Activated B cell treated with CpG ODN at 0.5 μM for 24 hours (primary cell): ENCODE measurements around the gene CHST14. TPM values are rescaled to one million over a fixed set of nuclear protein-coding genes. Genes with fewer than 3 reads are reported as not detected.

Experiments
- ATAC-seq: fragments of 200-7000 bp; cut with Tn5 transposase; one replicate; pipeline ENCODE4 v1.10.0; 2021; ENCODE audit warnings: low read depth, mild to moderate bottlenecking, moderate library complexity
- CTCF ChIA-PET: fragments of 350-600 bp; sonication (Branson Sonifier 250); formaldehyde crosslinking; loops from one replicate; lab custom pipeline; 2021; ENCODE audit warnings: antibody characterized with exemption; lab: Charles Lee
- POLR2A ChIA-PET: fragments of 350-600 bp; sonication (Branson Sonifier 250); formaldehyde crosslinking; loops from one replicate; lab custom pipeline; 2021; ENCODE audit warnings: antibody characterized with exemption; lab: Charles Lee
- DNase-seq: peaks from one replicate; pipeline ENCODE4 v3.0.0; 2022
- H3K27ac Mint-ChIP-seq: one replicate; pipeline ENCODE4 v1.8.0; 2020; ENCODE audit warnings: mixed read lengths
- H3K27me3 Mint-ChIP-seq: one replicate; pipeline ENCODE4 v1.8.0; 2021; ENCODE audit warnings: mixed read lengths
- H3K36me3 Mint-ChIP-seq: one replicate; pipeline ENCODE4 v1.8.0; 2021; ENCODE audit warnings: low read depth, mixed read lengths
- H3K4me1 Mint-ChIP-seq: one replicate; pipeline ENCODE4 v1.8.0; 2021; ENCODE audit warnings: mixed read lengths
- H3K4me3 Mint-ChIP-seq: one replicate; pipeline ENCODE4 v1.8.0; 2020; ENCODE audit warnings: mild to moderate bottlenecking, mixed read lengths
- H3K9me3 Mint-ChIP-seq: one replicate; pipeline ENCODE4 v1.8.0; 2020; ENCODE audit warnings: mixed read lengths
- CTCF ChIP-seq: fragments of 200-600 bp; IDR thresholded peaks from one replicate; pipeline ENCODE4 v1.8.0; 2022; ENCODE audit warnings: antibody characterized with exemption, mild to moderate bottlenecking
- intact Hi-C: fragments of 100-400 bp; cut with micrococcal nuclease; formaldehyde crosslinking; loops from one replicate; pipeline ENCODE4 v1.15.1; 2024
- total RNA-seq: library from RNA; stranded (reverse); gene quantifications from 2 replicates; pipeline ENCODE4 v1.2.3, GENCODE V29; 2022

The CHST14 gene
- total RNA-seq, 1 donor from 2014 or later: 10.2 TPM

- peak overlapping the region; percentile 59 for H3K4me3 Mint-ChIP-seq
- intact Hi-C loops: loop anchor here (10.0 kb wide), 1 partner anchor 651 kb away; the partner anchor contains the start of gene FSIP1
- POLR2A ChIA-PET: interaction anchor here (0.5 kb wide), 1 partner anchor 73 kb away, joined by 8 read pairs; no protein-coding TSS in a partner anchor
- peaks cover 27% of the 10 kb centered on the region for H3K27me3 Mint-ChIP-seq
- CTCF ChIA-PET: interaction anchor here (0.9 to 1.0 kb wide), 2 partner anchors 14 to 92 kb away, joined by 3 read pairs; no protein-coding TSS in a partner anchor
- peaks cover 2% of the 10 kb centered on the region for H3K36me3 Mint-ChIP-seq
- TF ChIP-seq CTCF: no peak
- H3K4me1 Mint-ChIP-seq: peaks cover 39% of the 10 kb centered on the region
- no peaks in the 10 kb centered on the region for H3K9me3 Mint-ChIP-seq
- no peak for DNase-seq
- no peak overlapping the region for H3K27ac Mint-ChIP-seq
- ATAC-seq: no peak
Observed at GRCh38 chr15:40435710-40436089, 35.1 kb upstream of the CHST14 start.

- no peak for TF ChIP-seq CTCF
- ChIA-PET POLR2A (interaction anchor here (0.5 kb wide), 1 partner anchor 73 kb away, joined by 8 read pairs; no protein-coding TSS in a partner anchor), CTCF (interaction anchor here (1.0 kb wide), 1 partner anchor 14 kb away, joined by 3 read pairs; no protein-coding TSS in a partner anchor)
- Mint-ChIP-seq H3K36me3 (peaks cover 2% of the 10 kb centered on the region), H3K4me3 (peak overlapping the region; percentile 60), H3K9me3 (no peaks in the 10 kb centered on the region), H3K27me3 (peaks cover 27% of the 10 kb centered on the region), H3K27ac (no peak overlapping the region), H3K4me1 (peaks cover 39% of the 10 kb centered on the region)
- DNase-seq: peak; percentile 34
- intact Hi-C loops: loop anchor here (10.0 kb wide), 1 partner anchor 652 kb away; the partner anchor contains the start of gene FSIP1
- no peak for ATAC-seq
Observed at GRCh38 chr15:40436116-40436891, 34.5 kb upstream of the CHST14 start.

DNA sequence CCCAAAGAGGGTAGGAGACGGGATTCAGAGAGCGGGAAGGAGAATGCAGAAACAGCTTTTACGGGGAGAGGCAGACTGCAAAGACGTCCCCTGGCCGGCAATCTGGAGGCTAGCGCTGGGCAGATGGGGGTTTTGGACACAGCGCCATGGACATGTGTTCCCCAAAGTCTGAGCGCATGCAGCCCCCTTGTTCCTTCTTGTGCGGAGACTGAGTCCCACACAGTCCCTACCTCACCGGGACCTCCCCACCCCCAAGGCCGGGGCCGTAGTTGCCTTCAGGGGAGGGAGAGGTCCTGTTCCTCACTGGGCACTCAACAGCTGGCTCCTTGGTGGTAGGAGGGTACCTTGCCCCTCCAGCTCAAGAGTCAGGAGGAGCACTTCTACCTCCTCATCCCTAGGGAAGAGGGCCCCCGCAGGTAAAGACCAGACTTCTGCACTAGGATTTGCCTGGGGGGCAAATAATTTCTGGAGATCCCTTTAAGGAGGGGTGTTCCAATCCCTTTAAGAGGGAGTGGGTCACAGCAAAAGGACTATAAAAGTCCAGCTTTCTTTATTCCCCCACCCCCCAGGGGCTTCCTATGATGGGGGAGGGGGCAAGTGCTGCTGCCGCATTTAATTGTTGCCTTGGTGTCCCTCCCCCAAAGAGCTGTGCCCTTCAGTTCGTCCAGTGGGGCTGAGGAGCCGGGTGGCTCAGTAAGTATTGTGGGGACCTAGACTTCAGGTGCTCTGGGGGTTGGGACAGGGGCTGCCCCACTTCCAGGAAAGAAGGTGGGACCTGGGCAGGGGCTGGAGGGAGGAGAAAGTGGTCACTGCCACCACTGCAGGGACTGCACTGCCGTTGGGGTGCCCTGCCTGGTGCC is 33.7 kb upstream of the CHST14 start:
- POLR2A ChIA-PET: no interaction called here
- Mint-ChIP-seq H3K27ac (no peak overlapping the region), H3K4me1 (peaks cover 39% of the 10 kb centered on the region), H3K4me3 (peak overlapping the region; percentile 58), H3K9me3 (no peaks in the 10 kb centered on the region), H3K36me3 (peaks cover 4% of the 10 kb centered on the region), H3K27me3 (peaks cover 27% of the 10 kb centered on the region)
- DNase-seq (no peak), ATAC-seq (no peak)
- TF ChIP-seq CTCF: no peak
- intact Hi-C loops: loop anchor here (10.0 kb wide), 1 partner anchor 652 kb away; the partner anchor contains the start of gene FSIP1
- CTCF ChIA-PET: no interaction called here

- Mint-ChIP-seq H3K4me3 (peak overlapping the region; percentile 36), H3K27me3 (peaks cover 27% of the 10 kb centered on the region), H3K4me1 (peaks cover 47% of the 10 kb centered on the region), H3K9me3 (no peaks in the 10 kb centered on the region), H3K36me3 (peaks cover 4% of the 10 kb centered on the region), H3K27ac (peak overlapping the region; percentile 46)
- POLR2A ChIA-PET: no interaction called here
- ATAC-seq (no peak), DNase-seq (no peak)
- TF ChIP-seq CTCF: no peak
- intact Hi-C loops: loop anchor here (10.0 kb wide), 1 partner anchor 653 kb away; the partner anchor contains the start of gene FSIP1
- CTCF ChIA-PET: no interaction called here
Observed at GRCh38 chr15:40437752-40438687, 32.8 kb upstream of the CHST14 start.
